ENCODE measurements around the gene ITGA6. TPM values are rescaled to one million over a fixed set of nuclear protein-coding genes. Genes with fewer than 3 reads are reported as not detected.

Gene ITGA6
- total and polyA plus RNA-seq, 2 experiments from 2014 or later: 16.7 to 64.8 TPM

- no peak overlapping the region for H2AFZ ChIP-seq
- 88% methylated on average over 5 of the region's 5 CpGs for WGBS (ENCODE audit: low lambda C conversion rate, missing lambda C conversion rate)
- H3K4me1 ChIP-seq (ENCODE audit: insufficient read depth): no peaks in the 10 kb centered on the region
- no peak for TF ChIP-seq EZH2 (IDR thresholded peaks at IDR 0.05; ENCODE audit: borderline replicate concordance)
- no peak for TF ChIP-seq CTCF (IDR thresholded peaks at IDR 0.05; ENCODE audit: poor library complexity)
- TF ChIP-seq EZH2phosphoT487 (IDR thresholded peaks at IDR 0.05; ENCODE audit: low read depth, severe bottlenecking, unreplicated experiment): no peak
- no peak overlapping the region for H3K4me2 ChIP-seq
- no peaks in the 10 kb centered on the region for H3K79me2 ChIP-seq
- no peaks in the 10 kb centered on the region for H3K9me2 ChIP-seq (replicated peaks; ENCODE audit: insufficient read depth)
- no peak overlapping the region for H3K4me3 ChIP-seq
- H3K9me3 ChIP-seq (ENCODE audit: low read depth): no peaks in the 10 kb centered on the region
- H3K27me3 ChIP-seq: no peaks in the 10 kb centered on the region
- H3K36me3 ChIP-seq (replicated peaks; ENCODE audit: insufficient read depth, low read depth): no peaks in the 10 kb centered on the region
- no peak overlapping the region for H3K27ac ChIP-seq
- no peak for DNase-seq (ENCODE audit: low spot score)
- H4K20me1 ChIP-seq (ENCODE audit: insufficient read depth, poor library complexity, severe bottlenecking): no peaks in the 10 kb centered on the region
Measured at GRCh38 chr2:172399765-172400164, 27.6 kb upstream of the ITGA6 start.

- 83% methylated on average over 1 of the region's 1 CpG for WGBS (ENCODE audit: low lambda C conversion rate, missing lambda C conversion rate)
- H2AFZ ChIP-seq: no peak overlapping the region
- no peak for TF ChIP-seq CTCF (IDR thresholded peaks at IDR 0.05; ENCODE audit: poor library complexity)
- no peaks in the 10 kb centered on the region for H3K9me2 ChIP-seq (replicated peaks; ENCODE audit: insufficient read depth)
- no peaks in the 10 kb centered on the region for H3K4me1 ChIP-seq (ENCODE audit: insufficient read depth)
- H3K79me2 ChIP-seq: no peaks in the 10 kb centered on the region
- no peak overlapping the region for H3K4me3 ChIP-seq
- H4K20me1 ChIP-seq (ENCODE audit: insufficient read depth, poor library complexity, severe bottlenecking): no peaks in the 10 kb centered on the region
- H3K27ac ChIP-seq: no peak overlapping the region
- no peaks in the 10 kb centered on the region for H3K9me3 ChIP-seq (ENCODE audit: low read depth)
- no peaks in the 10 kb centered on the region for H3K36me3 ChIP-seq (replicated peaks; ENCODE audit: insufficient read depth, low read depth)
- no peak for DNase-seq (ENCODE audit: low spot score)
- H3K27me3 ChIP-seq: no peaks in the 10 kb centered on the region
- H3K4me2 ChIP-seq: no peak overlapping the region
Measured at GRCh38 chr2:172402198-172402597, 25.2 kb upstream of the ITGA6 start.

GRCh38 chr2:172403402-172403801 lies 24.0 kb upstream of the ITGA6 start:
- Histone ChIP-seq H3K27ac (no peak overlapping the region), H3K4me1 (ENCODE audit: insufficient read depth) (no peaks in the 10 kb centered on the region), H2AFZ (no peak overlapping the region), H3K27me3 (no peaks in the 10 kb centered on the region), H3K9me2 (replicated peaks; ENCODE audit: insufficient read depth) (no peaks in the 10 kb centered on the region), H3K9me3 (ENCODE audit: low read depth) (no peaks in the 10 kb centered on the region), H3K4me2 (no peak overlapping the region), H3K36me3 (replicated peaks; ENCODE audit: insufficient read depth, low read depth) (no peaks in the 10 kb centered on the region), H3K4me3 (no peak overlapping the region), H3K79me2 (no peaks in the 10 kb centered on the region), H4K20me1 (ENCODE audit: insufficient read depth, poor library complexity, severe bottlenecking) (no peaks in the 10 kb centered on the region)
- DNase-seq (ENCODE audit: low spot score): no peak
- TF ChIP-seq EZH2phosphoT487 (IDR thresholded peaks at IDR 0.05; ENCODE audit: low read depth, severe bottlenecking, unreplicated experiment): no peak
- TF ChIP-seq CTCF (IDR thresholded peaks at IDR 0.05; ENCODE audit: poor library complexity): no peak
- no peak for TF ChIP-seq EZH2 (IDR thresholded peaks at IDR 0.05; ENCODE audit: borderline replicate concordance)
- WGBS (ENCODE audit: low lambda C conversion rate, missing lambda C conversion rate): 98% methylated on average over 4 of the region's 4 CpGs

GRCh38 chr2:172403881-172404468 lies 23.4 kb upstream of the ITGA6 start:
- DNase-seq (ENCODE audit: low spot score): no peak
- H3K36me3 ChIP-seq (replicated peaks; ENCODE audit: insufficient read depth, low read depth): no peaks in the 10 kb centered on the region
- WGBS (ENCODE audit: low lambda C conversion rate, missing lambda C conversion rate): 97% methylated on average over 5 of the region's 5 CpGs
- H3K4me1 ChIP-seq (ENCODE audit: insufficient read depth): no peaks in the 10 kb centered on the region
- H3K4me2 ChIP-seq: no peak overlapping the region
- no peaks in the 10 kb centered on the region for H3K27me3 ChIP-seq
- no peak overlapping the region for H3K4me3 ChIP-seq
- no peaks in the 10 kb centered on the region for H3K9me2 ChIP-seq (replicated peaks; ENCODE audit: insufficient read depth)
- no peaks in the 10 kb centered on the region for H3K79me2 ChIP-seq
- H2AFZ ChIP-seq: no peak overlapping the region
- TF ChIP-seq EZH2 (IDR thresholded peaks at IDR 0.05; ENCODE audit: borderline replicate concordance) (no peak), CTCF (IDR thresholded peaks at IDR 0.05; ENCODE audit: poor library complexity) (no peak), EZH2phosphoT487 (IDR thresholded peaks at IDR 0.05; ENCODE audit: low read depth, severe bottlenecking, unreplicated experiment) (no peak)
- no peak overlapping the region for H3K27ac ChIP-seq
- H3K9me3 ChIP-seq (ENCODE audit: low read depth): no peaks in the 10 kb centered on the region
- no peaks in the 10 kb centered on the region for H4K20me1 ChIP-seq (ENCODE audit: insufficient read depth, poor library complexity, severe bottlenecking)
